RCC 7860 (cell line): ENCODE results near the gene CCNF.
A peak's percentile ranks its signal among the peaks of the same experiment; 100 is the strongest.

Experiments used
- DNase-seq: peaks from one replicate; pipeline ENCODE4 v3.0.0-alpha.2; 2015; ENCODE audit warnings: low spot score
- FAIRE-seq: peaks from 2 replicates; lab custom pipeline; 2012; peaks lifted over from hg19 to GRCh38; lab: Jason Lieb, UNC

The CCNF gene

GRCh38 chr16:2499890-2500429 lies 70.7 kb downstream of the CCNF start:
- no peak for DNase-seq
- FAIRE-seq, result no peak

DNA sequence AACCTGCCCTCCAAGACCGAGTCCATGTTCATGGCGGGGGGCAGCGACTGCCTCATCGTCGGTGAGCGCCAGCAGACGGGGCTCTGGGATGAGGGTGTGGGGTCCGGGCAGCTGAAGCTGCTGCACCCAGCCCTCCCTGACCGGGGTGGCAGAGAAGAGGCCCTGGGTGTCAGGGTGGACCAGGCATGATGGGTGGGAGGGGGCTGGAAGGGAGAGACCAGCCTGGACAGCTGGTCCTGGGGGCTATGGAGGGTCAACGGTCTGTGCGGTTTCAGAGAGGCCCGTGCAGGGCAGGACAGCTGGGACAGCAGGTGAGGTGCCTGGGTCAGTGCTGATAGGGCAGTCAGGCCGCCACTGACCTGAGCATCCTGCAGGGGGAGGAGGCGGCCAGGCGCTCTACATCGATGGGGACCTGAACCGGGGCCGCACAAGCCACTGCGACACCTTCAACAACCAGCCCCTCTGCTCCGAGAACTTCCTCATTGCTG lies 71.2 kb downstream of the CCNF start:
- FAIRE-seq (no peak), DNase-seq (no peak)

- FAIRE-seq (no peak), DNase-seq (peak; percentile 66)
Measured at GRCh38 chr16:2500918-2501750, 71.9 kb downstream of the CCNF start.

DNA sequence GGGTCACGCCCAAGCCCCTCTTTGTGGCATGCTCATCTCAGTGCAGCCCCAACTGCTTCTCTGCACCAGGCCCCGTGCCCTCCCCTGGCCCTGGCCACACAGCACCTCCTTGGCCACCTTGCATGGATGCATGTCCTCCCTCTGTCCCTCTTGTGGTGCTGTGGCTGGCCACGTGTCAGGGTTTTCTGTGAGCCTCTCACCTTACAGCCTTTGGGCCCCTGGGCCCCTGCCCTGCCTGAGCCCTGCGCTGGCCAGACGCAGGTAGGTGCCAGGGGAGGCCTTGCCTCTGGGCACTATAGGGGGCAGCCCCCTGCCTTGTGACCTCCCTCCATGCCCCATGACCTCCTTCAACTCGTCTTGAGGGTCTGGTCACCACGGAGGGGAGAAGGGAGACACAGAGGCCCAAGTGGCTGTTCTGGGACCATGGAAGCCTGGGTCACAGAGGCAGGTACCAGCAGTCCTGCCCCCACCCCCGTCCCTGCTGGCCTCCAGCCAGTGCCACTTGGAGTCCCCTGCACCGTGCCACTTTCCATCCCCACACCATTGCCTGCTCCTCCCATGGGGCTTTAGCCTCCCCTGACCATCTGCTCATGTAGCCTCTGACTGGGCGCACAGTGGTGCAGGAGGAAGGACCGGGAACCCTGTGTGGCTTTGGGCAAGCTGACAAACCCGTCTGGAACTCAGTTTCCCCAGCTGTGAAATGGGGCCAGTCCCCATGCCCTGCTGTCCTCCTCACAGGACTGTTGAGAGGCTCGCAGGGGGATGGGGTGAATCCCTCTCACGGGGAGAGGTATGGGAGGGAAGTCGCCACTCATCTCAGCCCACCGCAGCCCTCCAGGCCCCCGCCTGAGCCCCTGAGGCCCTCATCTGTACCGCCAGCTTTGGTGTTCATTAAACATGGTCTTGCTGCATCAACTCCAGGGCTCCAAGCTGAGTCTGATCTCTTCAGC lies 73.0 kb downstream of the CCNF start:
- FAIRE-seq, result no peak

GRCh38 chr16:2505695-2506094 lies 76.4 kb downstream of the CCNF start:
- FAIRE-seq, result no peak
- DNase-seq, result no peak

More for the DNA sequence above, 73.0 kb downstream of the CCNF start:
- no peak for DNase-seq

- FAIRE-seq (no peak), DNase-seq (no peak)
Measured at GRCh38 chr16:2507052-2507659, 77.9 kb downstream of the CCNF start.

DNA sequence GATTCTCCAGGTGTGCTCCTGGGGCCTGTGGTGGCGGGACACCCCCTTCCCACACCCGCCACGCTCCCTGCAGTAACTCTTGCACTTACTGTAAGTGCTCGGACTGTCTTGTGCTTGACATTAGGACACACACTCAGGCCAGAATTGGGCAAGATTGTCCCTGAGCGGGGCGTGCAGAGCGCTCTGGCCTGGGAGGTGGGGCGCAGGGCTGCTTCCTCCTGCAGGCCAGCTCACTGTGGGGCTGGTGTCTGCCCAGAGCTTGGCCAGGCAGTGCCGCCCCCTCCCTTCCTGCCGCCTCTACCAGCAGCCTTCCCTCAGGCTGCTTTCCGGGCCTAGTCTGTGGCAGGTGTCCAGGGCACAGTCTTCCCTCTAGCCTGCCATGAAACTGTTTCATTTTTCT lies 78.4 kb downstream of the CCNF start:
- FAIRE-seq (no peak), DNase-seq (no peak)
